ENCODE measurements around the gene KRTAP3-1.

The KRTAP3-1 gene

DNA sequence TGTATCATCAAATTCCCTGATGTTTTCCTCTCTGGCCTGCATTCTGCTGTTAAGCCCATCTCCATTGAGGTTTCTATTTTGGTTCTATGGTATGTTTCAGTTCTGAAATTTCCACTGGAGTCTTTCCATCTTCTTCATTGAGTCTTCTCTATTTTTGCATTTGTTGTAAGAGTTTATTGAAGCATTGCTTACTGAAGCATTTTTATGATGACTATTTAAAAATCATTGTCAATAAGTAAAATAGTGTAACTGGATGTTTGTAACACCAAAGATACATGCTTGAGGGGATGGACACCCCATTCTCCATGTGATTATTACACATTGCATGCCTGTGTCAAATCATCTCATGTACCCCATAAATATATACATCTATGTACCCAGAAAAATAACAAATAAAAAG, 33.4 kb downstream of the KRTAP3-1 start:
- no peak for DNase-seq (ENCODE audit: low read depth)

DNA sequence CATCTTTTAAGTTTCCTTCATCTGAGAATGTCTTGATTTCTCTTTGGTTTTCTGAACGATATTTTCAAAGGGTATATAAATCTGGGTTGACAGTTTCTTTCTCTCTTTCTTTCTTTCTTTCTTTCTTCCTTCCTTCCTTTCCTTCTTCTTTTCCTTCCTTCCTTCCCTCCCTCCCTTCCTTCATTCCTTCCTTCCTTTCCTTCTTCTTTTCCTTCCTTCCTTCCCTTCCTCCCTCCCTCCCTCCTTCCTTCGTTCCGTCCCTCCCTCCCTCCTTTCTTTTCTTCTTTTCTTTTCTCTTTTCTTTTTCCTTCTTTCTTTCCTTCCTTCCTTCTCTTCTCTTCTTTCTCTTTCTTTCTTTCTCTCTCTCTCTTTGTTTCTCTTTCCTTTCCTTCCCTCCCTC, 34.6 kb downstream of the KRTAP3-1 start:
- DNase-seq (ENCODE audit: low read depth): no peak

DNA sequence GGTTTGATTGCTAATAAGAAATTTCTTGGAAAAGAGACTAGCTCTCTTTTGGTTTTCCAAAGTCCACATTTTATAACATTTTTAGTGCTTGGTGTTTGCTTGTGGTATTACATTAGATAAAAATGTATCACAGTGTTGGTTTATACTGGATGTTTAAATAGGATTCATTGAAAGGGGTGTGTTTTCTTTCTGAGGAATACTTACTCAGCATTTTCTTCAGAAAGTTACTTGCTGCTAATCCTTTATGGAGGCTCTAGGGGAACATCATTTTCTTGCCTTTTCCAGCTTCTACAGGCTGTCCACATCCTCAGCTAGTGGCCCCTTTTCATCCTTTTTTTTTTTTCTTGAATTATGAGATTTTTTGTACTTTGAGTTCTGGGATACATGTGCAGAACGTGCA, 41.3 kb downstream of the KRTAP3-1 start:
- no peak for DNase-seq (ENCODE audit: low read depth)

DNA sequence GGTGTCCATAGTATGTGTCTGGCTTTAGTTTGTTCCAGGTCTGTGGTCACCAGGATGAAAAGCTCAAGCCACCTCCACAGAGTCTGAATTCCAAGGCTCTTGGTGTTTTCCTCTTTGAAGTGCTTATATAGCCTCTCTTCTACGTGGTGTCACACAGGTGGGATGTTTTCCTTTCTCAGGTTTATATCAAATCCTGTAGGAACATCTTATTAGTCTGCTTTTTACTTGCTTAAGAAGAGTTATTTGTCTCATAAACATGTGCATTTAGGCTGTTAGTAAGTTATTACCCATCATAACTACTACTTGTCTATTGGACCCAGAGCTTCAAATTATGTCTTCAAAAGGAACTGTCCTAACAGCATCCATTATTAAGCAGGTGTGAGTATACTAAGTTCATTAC, 42.1 kb downstream of the KRTAP3-1 start, which contains the start of gene KRT39:
Gene KRT39, minus strand, starts transcription at position 101 of the 400 bp plus-strand sequence. Its CDS starts 92 bp downstream, at position 9.
- DNase-seq (ENCODE audit: low read depth): no peak

DNA sequence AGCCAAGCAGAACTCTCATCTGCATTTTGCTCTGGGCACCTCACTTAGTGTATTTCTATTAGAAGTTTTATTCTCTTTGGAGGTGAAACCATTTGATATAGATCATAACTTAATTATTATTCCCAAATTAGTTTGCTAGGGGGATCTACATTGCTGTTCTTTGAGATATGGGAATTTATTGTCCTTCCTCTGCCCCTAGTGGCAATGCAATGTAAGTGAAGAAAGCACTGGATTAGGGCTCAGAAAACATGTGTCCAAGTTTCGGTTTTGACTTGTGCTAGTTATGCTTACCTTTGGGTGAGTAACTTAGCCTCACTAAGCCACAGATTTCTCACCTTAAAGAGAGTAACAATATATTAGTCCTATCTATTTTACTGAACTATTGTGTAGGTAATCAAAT, 45.1 kb downstream of the KRTAP3-1 start:
- DNase-seq (ENCODE audit: low read depth): no peak

DNA sequence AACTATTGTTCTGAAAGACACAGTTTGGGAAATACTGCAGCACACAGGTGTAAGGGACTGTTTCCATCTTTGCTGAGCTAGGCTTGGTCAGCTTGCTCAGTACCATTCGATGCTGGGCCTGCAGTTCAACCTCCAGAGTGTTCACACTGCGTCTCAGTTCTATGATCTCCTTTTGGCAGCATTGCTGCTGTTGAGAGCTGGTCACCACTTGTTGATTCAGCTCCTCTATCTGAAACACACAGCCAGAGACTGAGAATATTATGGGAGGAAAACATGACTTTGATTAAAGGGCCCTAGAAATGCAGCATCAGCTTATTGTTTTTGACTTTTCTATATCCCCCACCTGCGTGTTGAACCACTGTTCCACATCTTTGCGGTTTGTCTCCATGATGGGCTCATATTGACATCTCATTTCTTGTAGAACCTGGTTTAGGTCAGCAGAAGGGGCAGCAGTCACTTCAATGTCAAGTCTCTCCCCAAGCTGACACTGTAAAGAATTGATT, 46.8 kb downstream of the KRTAP3-1 start:
- no peak for DNase-seq (ENCODE audit: low read depth)

DNA sequence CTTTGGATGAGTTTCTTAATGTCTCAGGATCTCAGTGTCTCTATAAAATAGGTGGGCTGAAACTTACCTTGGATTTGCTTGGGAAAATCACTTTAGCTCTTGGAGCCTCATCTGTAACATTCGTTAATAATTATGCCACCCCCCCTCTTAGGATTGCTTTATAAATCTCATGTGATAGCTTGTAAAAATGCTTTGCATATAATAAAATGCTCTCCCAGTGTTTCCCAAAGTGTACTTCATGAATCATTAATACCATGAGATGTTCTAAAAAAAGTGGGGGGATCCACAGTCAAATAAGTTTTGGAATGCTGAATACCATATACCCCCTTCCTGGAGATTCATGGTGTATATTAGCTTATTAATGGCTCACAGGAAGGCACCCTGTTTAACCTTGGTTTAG, 47.3 kb downstream of the KRTAP3-1 start:
- DNase-seq (ENCODE audit: low read depth): no peak

DNA sequence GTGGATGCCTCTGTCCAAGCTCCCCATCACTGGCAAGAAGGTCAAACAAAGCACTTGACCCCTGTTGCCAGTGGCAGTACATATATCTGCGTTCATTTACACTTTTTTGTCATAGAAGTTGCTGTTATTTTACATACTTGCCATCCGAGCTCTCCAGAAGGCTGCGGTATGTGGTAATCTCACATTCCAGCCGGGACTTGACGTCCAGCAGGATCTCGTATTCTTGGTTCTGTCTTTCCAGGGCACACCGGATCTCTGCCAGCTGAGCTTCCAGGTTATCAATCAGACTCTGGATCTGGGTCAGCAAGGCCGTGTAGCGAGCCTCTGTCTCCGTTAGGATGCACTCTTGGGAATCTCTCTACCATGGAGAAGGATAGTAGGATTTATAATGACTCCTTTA, 48.8 kb downstream of the KRTAP3-1 start:
- no peak for DNase-seq (ENCODE audit: low read depth)

Data from stimulated activated CD4-positive, alpha-beta T cell treated with anti-CD3 and anti-CD28 coated beads, Interleukin-2, amount 100 ng/mL, for 4 hours (primary cell).